ENCODE measurements around the gene GNA12. TPM values are rescaled to one million over a fixed set of nuclear protein-coding genes. Genes with fewer than 3 reads are reported as not detected.
"Not testable (repeated sequence)": the region's sequence is repeated elsewhere in the genome, so short reads cannot be mapped to it uniquely, and the experiment has no call there.

GNA12 gene
- total RNA-seq, 3 donors from 2014 or later (not counting 1 experiment from before 2014, with no cell fraction given), result 12.6 to 20.2 (median 19.5) TPM

DNA sequence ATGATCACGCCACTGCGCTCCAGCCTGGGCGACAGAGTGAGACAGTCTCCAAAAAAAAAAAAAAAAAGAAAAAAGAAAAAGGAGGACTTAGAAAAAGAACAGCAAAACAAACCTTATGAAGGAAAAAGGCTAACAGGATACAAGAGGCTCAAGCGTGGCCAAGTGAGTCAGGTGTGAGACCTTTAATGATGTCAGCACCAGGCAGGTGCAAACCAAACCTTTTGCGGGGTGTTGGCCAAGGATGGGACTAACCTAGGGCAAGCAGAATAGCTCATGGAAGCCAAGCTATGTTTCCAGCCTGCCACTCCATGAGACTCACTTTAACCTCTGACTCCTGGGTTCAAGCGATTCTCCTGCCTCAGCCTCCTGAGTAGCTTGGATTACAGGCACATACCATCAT lies 11.3 kb upstream of the GNA12 start:
- Mint-ChIP-seq H3K4me3 (no peak overlapping the region), H3K27ac (no peak overlapping the region), H3K27me3 (ENCODE audit: low read depth in 2 of 2) (peaks cover 2 to 5% of the 10 kb centered on the region in 2 donors), H3K4me1 (peaks cover 0 to 5% of the 10 kb centered on the region in 2 donors), H3K9me3 (no peaks in the 10 kb centered on the region), H3K36me3 (no peaks in the 10 kb centered on the region)
- Histone ChIP-seq H3K27me3 (ENCODE audit: control insufficient read depth, insufficient read depth, low read length) (no peaks in the 10 kb centered on the region), H3K36me3 (ENCODE audit: control insufficient read depth, insufficient read depth, low read length) (no peaks in the 10 kb centered on the region), H3K27ac (ENCODE audit: low read length) (no peak overlapping the region), H3K9me3 (ENCODE audit: control insufficient read depth, insufficient read depth, low read length) (no peaks in the 10 kb centered on the region), H3K4me3 (ENCODE audit: low read length) (no peak overlapping the region), H3K4me1 (ENCODE audit: control insufficient read depth, insufficient read depth, low read length) (peaks cover 10% of the 10 kb centered on the region)
- 96% methylated on average over 6 of the region's 6 CpGs for WGBS (ENCODE audit: insufficient coverage)
- ATAC-seq (no peak), DNase-seq (no peak)
- intact Hi-C loops (cut with micrococcal nuclease), result no loop called here
- TF ChIP-seq, protein P1, sequence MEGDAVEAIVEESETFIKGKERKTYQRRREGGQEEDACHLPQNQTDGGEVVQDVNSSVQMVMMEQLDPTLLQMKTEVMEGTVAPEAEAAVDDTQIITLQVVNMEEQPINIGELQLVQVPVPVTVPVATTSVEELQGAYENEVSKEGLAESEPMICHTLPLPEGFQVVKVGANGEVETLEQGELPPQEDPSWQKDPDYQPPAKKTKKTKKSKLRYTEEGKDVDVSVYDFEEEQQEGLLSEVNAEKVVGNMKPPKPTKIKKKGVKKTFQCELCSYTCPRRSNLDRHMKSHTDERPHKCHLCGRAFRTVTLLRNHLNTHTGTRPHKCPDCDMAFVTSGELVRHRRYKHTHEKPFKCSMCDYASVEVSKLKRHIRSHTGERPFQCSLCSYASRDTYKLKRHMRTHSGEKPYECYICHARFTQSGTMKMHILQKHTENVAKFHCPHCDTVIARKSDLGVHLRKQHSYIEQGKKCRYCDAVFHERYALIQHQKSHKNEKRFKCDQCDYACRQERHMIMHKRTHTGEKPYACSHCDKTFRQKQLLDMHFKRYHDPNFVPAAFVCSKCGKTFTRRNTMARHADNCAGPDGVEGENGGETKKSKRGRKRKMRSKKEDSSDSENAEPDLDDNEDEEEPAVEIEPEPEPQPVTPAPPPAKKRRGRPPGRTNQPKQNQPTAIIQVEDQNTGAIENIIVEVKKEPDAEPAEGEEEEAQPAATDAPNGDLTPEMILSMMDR (IDR thresholded peaks at IDR 0.05), result no peak

DNA sequence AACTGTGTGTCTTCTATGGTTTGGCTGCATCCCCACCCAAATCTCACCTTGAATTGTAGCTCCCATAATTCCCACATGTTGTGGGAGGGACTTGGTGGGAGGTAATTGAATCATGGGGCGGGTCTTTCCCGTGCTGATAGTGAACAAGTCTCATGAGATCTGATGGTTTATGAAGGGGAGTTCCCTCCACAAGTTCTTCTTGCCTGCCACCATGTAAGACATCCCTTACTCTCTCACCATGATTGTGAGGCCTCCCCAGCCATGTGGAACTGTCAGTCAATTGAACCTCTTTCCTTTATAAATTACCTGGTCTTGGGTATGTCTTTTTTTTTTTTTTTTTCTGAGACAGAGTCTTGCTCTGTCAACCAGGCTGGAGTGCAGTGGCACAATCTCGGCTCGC lies 9.4 kb upstream of the GNA12 start:
- H3K4me1 Mint-ChIP-seq; H3K27me3 Mint-ChIP-seq (ENCODE audit: low read depth in 2 of 2); H3K27ac Mint-ChIP-seq; H3K27me3 ChIP-seq (ENCODE audit: control insufficient read depth, insufficient read depth, low read length); ATAC-seq; H3K36me3 Mint-ChIP-seq; intact Hi-C loops (cut with micrococcal nuclease); H3K27ac ChIP-seq (ENCODE audit: low read length); H3K4me3 Mint-ChIP-seq; H3K4me3 ChIP-seq (ENCODE audit: low read length); H3K36me3 ChIP-seq (ENCODE audit: control insufficient read depth, insufficient read depth, low read length); H3K9me3 Mint-ChIP-seq; DNase-seq; H3K9me3 ChIP-seq (ENCODE audit: control insufficient read depth, insufficient read depth, low read length): not testable (repeated sequence)
- H3K4me1 ChIP-seq (ENCODE audit: control insufficient read depth, insufficient read depth, low read length), result peaks cover 10% of the 10 kb centered on the region
- WGBS (ENCODE audit: insufficient coverage), result 87% methylated on average over 3 of the region's 4 CpGs

DNA sequence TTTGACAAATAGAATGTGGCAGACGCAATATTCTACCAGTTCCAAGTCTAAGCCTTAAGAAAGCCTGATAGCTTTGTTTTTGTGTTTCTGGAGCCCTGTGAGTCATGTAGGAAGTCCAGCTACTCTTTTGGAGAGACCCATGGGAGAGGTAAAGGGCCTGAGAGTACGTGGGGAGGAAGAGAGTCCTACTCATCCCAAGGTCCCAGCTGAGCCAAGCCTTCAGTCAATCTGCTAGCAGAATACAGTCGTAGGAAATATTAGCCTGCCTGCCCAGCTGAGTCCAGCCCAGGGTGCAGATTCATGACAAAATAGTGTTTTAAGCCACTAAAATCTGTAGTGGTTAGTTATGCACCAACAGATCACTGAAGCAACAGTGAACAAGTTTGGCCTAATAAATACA lies 9.0 kb upstream of the GNA12 start:
- intact Hi-C loops (cut with micrococcal nuclease), result no loop called here
- H3K27me3 Mint-ChIP-seq (ENCODE audit: low read depth in 2 of 2), result no peaks in the 10 kb centered on the region
- Histone ChIP-seq H3K27ac (ENCODE audit: low read length) (no peak overlapping the region), H3K36me3 (ENCODE audit: control insufficient read depth, insufficient read depth, low read length) (no peaks in the 10 kb centered on the region), H3K9me3 (ENCODE audit: control insufficient read depth, insufficient read depth, low read length) (no peaks in the 10 kb centered on the region), H3K4me1 (ENCODE audit: control insufficient read depth, insufficient read depth, low read length) (peaks cover 10% of the 10 kb centered on the region), H3K4me3 (ENCODE audit: low read length) (no peak overlapping the region), H3K27me3 (ENCODE audit: control insufficient read depth, insufficient read depth, low read length) (no peaks in the 10 kb centered on the region)
- no peaks in the 10 kb centered on the region for H3K9me3 Mint-ChIP-seq
- no peaks in the 10 kb centered on the region for H3K36me3 Mint-ChIP-seq
- no peak for ATAC-seq
- TF ChIP-seq, protein P1 (IDR thresholded peaks at IDR 0.05), result no peak
- H3K27ac Mint-ChIP-seq, result no peak overlapping the region
- WGBS (ENCODE audit: insufficient coverage), result 82% methylated on average over 3 of the region's 3 CpGs
- DNase-seq, result no peak
- H3K4me3 Mint-ChIP-seq, result no peak overlapping the region
- H3K4me1 Mint-ChIP-seq, result peaks cover 0 to 5% of the 10 kb centered on the region in 2 donors

DNA sequence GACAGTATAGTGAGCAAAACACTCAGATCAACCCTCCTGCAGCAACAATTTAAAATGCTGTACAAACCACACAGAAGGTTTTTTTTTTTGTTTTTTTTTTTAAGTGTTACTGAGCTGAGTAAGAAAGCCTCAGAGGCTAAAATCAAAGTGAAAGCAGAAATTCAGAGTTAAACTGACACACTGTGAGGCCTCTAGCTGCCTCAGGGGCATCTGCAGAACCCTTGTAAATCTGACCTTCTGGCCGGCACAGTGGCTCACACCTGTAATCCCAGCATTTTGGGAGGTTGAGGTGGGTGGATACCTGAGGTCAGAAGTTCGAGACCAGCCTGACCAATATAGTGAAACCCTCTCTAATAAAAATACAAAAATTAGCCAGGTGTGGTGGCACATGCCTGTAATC lies 7.4 kb upstream of the GNA12 start:
- H3K4me1 Mint-ChIP-seq, result peaks cover 0 to 5% of the 10 kb centered on the region in 2 donors
- Histone ChIP-seq H3K27ac (ENCODE audit: low read length) (peak overlapping the region; percentile 21), H3K4me1 (ENCODE audit: control insufficient read depth, insufficient read depth, low read length) (peaks cover 10% of the 10 kb centered on the region), H3K36me3 (ENCODE audit: control insufficient read depth, insufficient read depth, low read length) (no peaks in the 10 kb centered on the region), H3K4me3 (ENCODE audit: low read length) (no peak overlapping the region), H3K9me3 (ENCODE audit: control insufficient read depth, insufficient read depth, low read length) (no peaks in the 10 kb centered on the region), H3K27me3 (ENCODE audit: control insufficient read depth, insufficient read depth, low read length) (no peaks in the 10 kb centered on the region)
- DNase-seq, result peak in 1 of 2 donors; percentile 39
- intact Hi-C loops (cut with micrococcal nuclease), result loop anchor here (1.0 kb wide), 1 partner anchor 12 kb away; no protein-coding TSS in a partner anchor
- WGBS (ENCODE audit: insufficient coverage), result 22% methylated on average over 2 of the region's 2 CpGs
- TF ChIP-seq, protein P1 (IDR thresholded peaks at IDR 0.05), result no peak
- H3K27me3 Mint-ChIP-seq (ENCODE audit: low read depth in 2 of 2), result no peaks in the 10 kb centered on the region
- H3K4me3 Mint-ChIP-seq, result no peak overlapping the region
- H3K27ac Mint-ChIP-seq, result no peak overlapping the region
- no peaks in the 10 kb centered on the region for H3K36me3 Mint-ChIP-seq
- ATAC-seq, result peak; percentile 69 to 84 (median 78)
- no peaks in the 10 kb centered on the region for H3K9me3 Mint-ChIP-seq

Measured in natural killer cell (primary cell).